Chondrocyte (in vitro differentiated cells): ENCODE data around the gene ARHGAP28. TPM values are rescaled to one million over a fixed set of nuclear protein-coding genes. Genes with fewer than 3 reads are reported as not detected.

ENCODE experiments used
- DNase-seq: peaks from one replicate; pipeline ENCODE4 v3.0.0; 2021; ENCODE audit warnings: mixed read lengths, low spot score
- H3K27ac Mint-ChIP-seq: one replicate; pipeline ENCODE4 v1.8.0; 2021; ENCODE audit warnings: mild to moderate bottlenecking, moderate library complexity, mixed read lengths; ENCODE audit not compliant: unreplicated experiment
- H3K27me3 Mint-ChIP-seq: 2 replicates; pipeline ENCODE4 v1.8.0; 2021; ENCODE audit warnings: low read depth, mixed read lengths
- H3K36me3 Mint-ChIP-seq: 2 replicates; pipeline ENCODE4 v1.8.0; 2021; ENCODE audit warnings: low read depth, mixed read lengths
- H3K4me1 Mint-ChIP-seq: 2 replicates; pipeline ENCODE4 v1.8.0; 2021; ENCODE audit warnings: low read depth, mild to moderate bottlenecking, mixed read lengths
- H3K4me3 Mint-ChIP-seq: one replicate; pipeline ENCODE4 v1.8.0; 2021; ENCODE audit warnings: mild to moderate bottlenecking, moderate library complexity, mixed read lengths; ENCODE audit not compliant: unreplicated experiment
- H3K9me3 Mint-ChIP-seq: 2 replicates; pipeline ENCODE4 v1.8.0; 2021; ENCODE audit warnings: low read depth, mixed read lengths
- total RNA-seq: library from RNA; stranded (reverse); gene quantifications from 3 replicates; pipeline ENCODE4 v1.2.1, GENCODE V29; 2021
- TF ChIP-seq, protein P1 (sequence below): fragments of 200-600 bp; sonication (generic); IDR thresholded peaks from 2 replicates; pipeline ENCODE4 v1.5.0; 2021; ENCODE audit warnings: antibody characterized with exemption, mild to moderate bottlenecking, moderate library complexity

ARHGAP28 gene
- total RNA-seq, 1 donor from 2014 or later: 18.1 TPM

DNA sequence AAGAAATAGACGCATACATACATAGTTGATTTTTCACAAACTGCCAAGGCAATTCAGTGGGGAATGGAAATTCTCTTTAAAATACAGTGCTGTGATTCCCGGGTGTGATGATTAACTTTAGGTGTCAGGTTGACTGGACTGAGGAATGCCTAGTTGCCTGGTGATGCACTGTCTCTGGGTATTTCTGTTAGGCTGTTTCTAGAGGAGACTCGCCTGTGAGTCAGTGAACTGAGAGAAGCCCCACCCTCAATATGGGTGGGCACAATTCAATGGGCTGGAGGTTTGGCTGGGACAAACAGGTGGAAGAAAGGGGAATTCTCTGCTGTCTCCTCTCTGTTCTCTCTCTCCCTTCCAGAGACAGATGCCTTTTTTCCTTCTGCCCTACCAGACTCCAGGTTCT is 187.6 kb downstream of the ARHGAP28 start:
- Mint-ChIP-seq H3K4me3 (no peak overlapping the region), H3K36me3 (peaks cover 9% of the 10 kb centered on the region)
- DNase-seq: no peak

DNA sequence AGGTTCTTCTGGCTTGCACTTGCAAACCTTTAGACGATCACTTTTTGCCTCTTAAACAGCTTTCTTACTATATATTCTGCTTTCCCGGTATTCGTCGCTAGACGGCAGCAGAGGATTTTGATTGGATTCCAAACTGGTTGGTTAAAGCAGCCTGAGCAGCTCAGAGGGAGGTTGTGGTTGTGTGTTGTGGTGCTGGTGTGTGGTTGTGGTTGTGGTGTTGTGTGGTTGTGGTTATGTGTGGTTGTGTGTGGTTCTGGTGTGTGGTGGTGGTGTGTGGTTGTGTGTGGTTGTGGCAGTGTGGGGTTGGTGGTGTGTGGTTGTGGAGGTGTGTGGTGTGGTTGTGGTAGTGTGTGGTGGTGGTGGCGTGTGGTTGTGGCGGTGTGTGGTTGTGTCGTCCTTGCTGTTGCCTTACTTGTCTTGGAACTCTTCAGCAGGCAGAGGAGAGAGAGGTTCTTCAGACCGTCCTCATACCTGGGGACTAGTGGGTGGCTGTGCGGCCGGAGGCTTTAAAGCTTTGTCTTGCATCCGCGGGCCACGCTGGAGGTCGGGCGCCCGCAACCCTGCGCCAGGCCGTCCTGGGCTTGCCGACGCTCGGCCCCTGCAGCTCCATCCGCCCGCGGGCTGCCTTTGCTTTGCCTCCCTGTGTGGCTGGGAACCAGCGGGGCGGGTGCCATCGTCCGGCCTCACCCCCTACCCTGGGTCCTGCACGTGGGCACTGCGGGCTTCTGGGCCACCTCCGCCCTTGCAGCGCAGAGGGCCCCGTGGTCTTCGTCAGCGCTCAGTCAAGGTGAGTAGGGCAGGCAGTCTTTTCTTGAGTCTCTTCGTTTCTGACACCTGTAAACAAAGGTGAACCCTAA is 190.8 kb downstream of the ARHGAP28 start:
- H3K27ac Mint-ChIP-seq: no peak overlapping the region
- peaks cover 4% of the 10 kb centered on the region for H3K9me3 Mint-ChIP-seq
- DNase-seq: no peak
- peaks cover 6% of the 10 kb centered on the region for H3K4me1 Mint-ChIP-seq
- no peaks in the 10 kb centered on the region for H3K27me3 Mint-ChIP-seq
- TF ChIP-seq, protein P1, sequence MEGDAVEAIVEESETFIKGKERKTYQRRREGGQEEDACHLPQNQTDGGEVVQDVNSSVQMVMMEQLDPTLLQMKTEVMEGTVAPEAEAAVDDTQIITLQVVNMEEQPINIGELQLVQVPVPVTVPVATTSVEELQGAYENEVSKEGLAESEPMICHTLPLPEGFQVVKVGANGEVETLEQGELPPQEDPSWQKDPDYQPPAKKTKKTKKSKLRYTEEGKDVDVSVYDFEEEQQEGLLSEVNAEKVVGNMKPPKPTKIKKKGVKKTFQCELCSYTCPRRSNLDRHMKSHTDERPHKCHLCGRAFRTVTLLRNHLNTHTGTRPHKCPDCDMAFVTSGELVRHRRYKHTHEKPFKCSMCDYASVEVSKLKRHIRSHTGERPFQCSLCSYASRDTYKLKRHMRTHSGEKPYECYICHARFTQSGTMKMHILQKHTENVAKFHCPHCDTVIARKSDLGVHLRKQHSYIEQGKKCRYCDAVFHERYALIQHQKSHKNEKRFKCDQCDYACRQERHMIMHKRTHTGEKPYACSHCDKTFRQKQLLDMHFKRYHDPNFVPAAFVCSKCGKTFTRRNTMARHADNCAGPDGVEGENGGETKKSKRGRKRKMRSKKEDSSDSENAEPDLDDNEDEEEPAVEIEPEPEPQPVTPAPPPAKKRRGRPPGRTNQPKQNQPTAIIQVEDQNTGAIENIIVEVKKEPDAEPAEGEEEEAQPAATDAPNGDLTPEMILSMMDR: peak; percentile 87
- no peak overlapping the region for H3K4me3 Mint-ChIP-seq
- peaks cover 5% of the 10 kb centered on the region for H3K36me3 Mint-ChIP-seq

More for the DNA sequence above, 187.6 kb downstream of the ARHGAP28 start:
- TF ChIP-seq, protein P1: no peak
- H3K4me1 Mint-ChIP-seq: no peaks in the 10 kb centered on the region
- no peak overlapping the region for H3K27ac Mint-ChIP-seq
- no peaks in the 10 kb centered on the region for H3K27me3 Mint-ChIP-seq
- H3K9me3 Mint-ChIP-seq: no peaks in the 10 kb centered on the region

DNA sequence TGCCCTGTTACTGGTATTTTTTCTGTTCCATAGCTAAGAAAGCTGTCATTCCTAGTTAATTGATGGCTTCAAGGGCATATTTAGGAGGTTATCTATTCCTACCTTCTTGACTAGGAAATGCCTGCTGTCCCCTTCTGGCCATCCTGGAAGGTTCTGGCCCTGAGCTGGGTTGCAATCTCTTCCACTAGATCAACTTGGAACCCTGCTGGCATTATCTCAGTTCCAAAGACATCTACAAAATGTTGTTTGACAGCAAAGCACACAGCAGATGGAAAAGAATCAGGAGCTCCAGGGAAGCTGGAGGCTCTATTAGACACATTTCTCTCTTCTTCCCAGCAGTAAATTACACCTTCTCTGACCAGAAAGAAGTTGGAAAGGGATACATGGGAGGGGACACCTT is 192.1 kb downstream of the ARHGAP28 start:
- Mint-ChIP-seq H3K9me3 (peaks cover 4% of the 10 kb centered on the region), H3K27ac (no peak overlapping the region), H3K4me1 (peaks cover 6% of the 10 kb centered on the region), H3K4me3 (no peak overlapping the region), H3K27me3 (no peaks in the 10 kb centered on the region), H3K36me3 (peaks cover 1% of the 10 kb centered on the region)
- no peak for DNase-seq
- TF ChIP-seq, protein P1: no peak

DNA sequence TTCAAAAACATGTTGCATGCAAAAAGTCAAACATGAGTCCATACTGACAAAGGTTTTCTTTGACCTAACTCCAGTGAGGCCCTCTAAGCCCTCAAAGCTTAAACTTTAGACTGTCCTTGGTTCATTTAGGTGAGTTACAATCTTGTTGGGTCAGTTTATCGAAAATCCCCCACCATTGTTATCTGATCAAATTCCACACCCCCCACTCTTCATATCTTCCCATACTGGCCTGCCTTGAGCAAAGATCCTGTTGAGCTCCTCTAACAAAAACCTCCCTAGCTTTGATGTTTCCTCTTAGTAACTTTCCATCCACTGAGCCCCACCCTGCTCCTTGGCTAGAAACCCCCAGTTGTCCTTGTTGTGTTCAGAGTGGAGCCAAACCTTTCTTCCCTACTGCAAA is 193.7 kb downstream of the ARHGAP28 start:
- TF ChIP-seq, protein P1: no peak
- Mint-ChIP-seq H3K27ac (no peak overlapping the region), H3K4me1 (peaks cover 6% of the 10 kb centered on the region), H3K36me3 (no peaks in the 10 kb centered on the region), H3K4me3 (no peak overlapping the region), H3K27me3 (no peaks in the 10 kb centered on the region), H3K9me3 (peaks cover 4% of the 10 kb centered on the region)
- DNase-seq: no peak

DNA sequence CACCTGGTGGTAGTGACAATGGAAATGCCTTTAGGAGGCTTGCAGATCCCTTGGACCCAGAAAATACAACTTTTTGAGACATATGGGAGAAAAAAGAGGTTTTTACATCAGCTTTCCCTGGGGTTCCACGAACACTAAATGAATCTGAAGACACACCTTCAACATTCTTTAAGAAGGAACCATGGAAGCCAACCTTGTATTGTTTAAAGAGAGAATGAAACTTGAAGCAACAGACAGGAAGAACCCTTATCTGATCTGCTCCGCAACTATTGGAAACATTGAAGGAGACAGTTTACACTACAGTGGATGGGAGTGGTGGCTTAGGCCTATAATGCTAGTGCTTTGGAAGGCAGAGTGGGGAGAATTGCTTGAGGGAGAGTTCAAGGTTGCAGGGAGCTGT is 197.6 kb downstream of the ARHGAP28 start:
- H3K27ac Mint-ChIP-seq: no peak overlapping the region

More for the DNA sequence above, 197.6 kb downstream of the ARHGAP28 start:
- H3K27me3 Mint-ChIP-seq: no peaks in the 10 kb centered on the region
- H3K36me3 Mint-ChIP-seq: no peaks in the 10 kb centered on the region
- H3K9me3 Mint-ChIP-seq: peaks cover 4% of the 10 kb centered on the region
- H3K4me1 Mint-ChIP-seq: peaks cover 6% of the 10 kb centered on the region
- H3K4me3 Mint-ChIP-seq: no peak overlapping the region
- no peak for DNase-seq
- TF ChIP-seq, protein P1: no peak
